CD14-positive monocyte (primary cell): ENCODE results near the gene SHQ1. TPM values are rescaled to one million over a fixed set of nuclear protein-coding genes. Genes with fewer than 3 reads are reported as not detected.

Experiments used
- DNase-seq, 3 donors: peaks; one replicate each; pipeline ENCODE4 v3.0.0-alpha.2; 2011 to 2022
- H2AFZ ChIP-seq: 2 replicates; pipeline ENCODE4 v1.6.0; 2012; ENCODE audit warnings: mild to moderate bottlenecking, low read depth, low read length, inconsistent platforms; ENCODE audit not compliant: insufficient read depth, poor library complexity, severe bottlenecking
- H3K27ac ChIP-seq, 2 donors: 1 replicate in 1 of 2; 2 replicates in 1 of 2; pipeline ENCODE4 v1.5.1; 2012 to 2013; ENCODE audit warnings: low read length in 2 of 2, control low read depth in 1 of 2, inconsistent platforms in 1 of 2, low read depth in 1 of 2, mild to moderate bottlenecking in 1 of 2
- H3K27me3 ChIP-seq, 2 donors: one replicate each; pipeline versions ENCODE4 v1.6.0 to v1.6.1; 2011 to 2013; ENCODE audit warnings: low read length in 2 of 2; ENCODE audit not compliant: control insufficient read depth in 2 of 2, insufficient read depth in 2 of 2
- H3K36me3 ChIP-seq, 2 donors: replicated peaks in 1 of 2; 1 replicate in 1 of 2; 2 replicates in 1 of 2; pipeline versions ENCODE4 v1.5.1 to v1.6.1; 2012 to 2013; ENCODE audit warnings: low read length in 2 of 2, control low read depth in 1 of 2, inconsistent platforms in 1 of 2, mild to moderate bottlenecking in 1 of 2; ENCODE audit not compliant: insufficient read depth in 2 of 2, control insufficient read depth in 1 of 2
- H3K4me1 ChIP-seq, 2 donors: 1 replicate in 1 of 2; 2 replicates in 1 of 2; pipeline versions ENCODE4 v1.5.1 to v1.6.1; 2012 to 2013; ENCODE audit warnings: low read length in 2 of 2, control low read depth in 1 of 2, inconsistent platforms in 1 of 2, mild to moderate bottlenecking in 1 of 2, moderate library complexity in 1 of 2; ENCODE audit not compliant: insufficient read depth in 2 of 2, control insufficient read depth in 1 of 2
- H3K4me2 ChIP-seq: replicated peaks from 2 replicates; pipeline ENCODE3; 2012; ENCODE audit warnings: low read length, moderate library complexity, mild to moderate bottlenecking; ENCODE audit not compliant: poor library complexity, severe bottlenecking; ENCODE audit errors: extremely low read depth
- H3K4me3 ChIP-seq, 3 experiments: fragments of 200-600 bp in 1 of 3; sonication (generic) in 1 of 3; replicated peaks in 1 of 3; 1 replicate in 2 of 3; 2 replicates in 1 of 3; pipeline ENCODE4 v1.5.1; 2011 to 2013; ENCODE audit warnings: low read length in 3 of 3, mild to moderate bottlenecking in 3 of 3, control low read depth in 2 of 3, low read depth in 2 of 3, inconsistent platforms in 1 of 3, moderate library complexity in 1 of 3
- H3K79me2 ChIP-seq: 2 replicates; pipeline ENCODE4 v1.6.0; 2012; ENCODE audit warnings: mild to moderate bottlenecking, control low read depth, inconsistent platforms, low read length, moderate library complexity; ENCODE audit not compliant: insufficient read depth
- H3K9ac ChIP-seq: 2 replicates; pipeline ENCODE4 v1.6.0; 2017; ENCODE audit warnings: low read length, mild to moderate bottlenecking; ENCODE audit not compliant: insufficient read depth, poor library complexity, severe bottlenecking
- H3K9me3 ChIP-seq, 2 donors: replicated peaks in 1 of 2; 1 replicate in 1 of 2; 2 replicates in 1 of 2; pipeline versions ENCODE4 v1.5.1 to v1.6.1; 2012 to 2013; ENCODE audit warnings: low read length in 2 of 2, control low read depth in 1 of 2; ENCODE audit not compliant: control insufficient read depth in 1 of 2, insufficient read depth in 1 of 2
- H4K20me1 ChIP-seq: 2 replicates; pipeline ENCODE4 v1.6.0; 2012; ENCODE audit warnings: mild to moderate bottlenecking, low read length, control low read depth, moderate library complexity; ENCODE audit not compliant: insufficient read depth
- H3K27ac Mint-ChIP-seq, 7 donors: one replicate each; pipeline ENCODE4 v1.8.0; 2020; ENCODE audit warnings: mild to moderate bottlenecking in 7 of 7, mixed read lengths in 7 of 7, moderate library complexity in 6 of 7, inconsistent platforms in 2 of 7
- H3K27me3 Mint-ChIP-seq, 3 donors: one replicate each; pipeline ENCODE4 v1.8.0; 2021 to 2022; ENCODE audit warnings: low read depth in 3 of 3, mild to moderate bottlenecking in 3 of 3, mixed read lengths in 3 of 3, moderate library complexity in 3 of 3, inconsistent platforms in 1 of 3
- H3K36me3 Mint-ChIP-seq, 2 donors: one replicate each; pipeline ENCODE4 v1.8.0; 2020; ENCODE audit warnings: mixed read lengths in 2 of 2, inconsistent platforms in 1 of 2, mild to moderate bottlenecking in 1 of 2
- H3K4me1 Mint-ChIP-seq: one replicate; pipeline ENCODE4 v1.8.0; 2020; ENCODE audit warnings: mild to moderate bottlenecking, mixed read lengths
- H3K4me3 Mint-ChIP-seq, 2 donors: one replicate each; pipeline ENCODE4 v1.8.0; 2020; ENCODE audit warnings: mild to moderate bottlenecking in 2 of 2, mixed read lengths in 2 of 2, moderate library complexity in 1 of 2
- H3K9me3 Mint-ChIP-seq, 7 donors: one replicate each; pipeline ENCODE4 v1.8.0; 2020 to 2022; ENCODE audit warnings: mixed read lengths in 7 of 7, mild to moderate bottlenecking in 6 of 7, moderate library complexity in 6 of 7, inconsistent platforms in 2 of 7
- WGBS: methylation state at CpG from one replicate; pipeline ENCODE4 v1.1.5; 2013; ENCODE audit warnings: missing lambda C conversion rate; ENCODE audit not compliant: insufficient coverage; 5-methylcytosine and 5-hydroxymethylcytosine counted together
- intact Hi-C, 2 donors: fragments of 100-400 bp; cut with micrococcal nuclease; formaldehyde crosslinking; loops; one replicate each; pipeline versions ENCODE4 v1.15.0 to v1.15.1; 2023
- polyA plus RNA-seq, 3 donors: library from polyadenylated mRNA; depleted of rRNA in 1 of 3; unstranded in 2 of 3; stranded (reverse) in 1 of 3; fragments of 300-500 nt in 2 of 3; fragments of >200 nt in 1 of 3; fragmentation: Illumina TruSeq in 2 of 3; gene quantifications; 1 replicate in 2 of 3; 2 replicates in 1 of 3; pipeline ENCODE4 v1.2.3, GENCODE V29; 2012 to 2021
- TF ChIP-seq, protein P1 (sequence below): fragments of 200-600 bp; IDR thresholded peaks from one replicate; pipeline ENCODE4 v1.8.0; 2022; ENCODE audit warnings: antibody characterized with exemption, mild to moderate bottlenecking

Gene SHQ1
- polyA plus RNA-seq, 3 donors, result 3.5 to 31.6 (median 8.2) TPM

GRCh38 chr3:72728958-72729467 lies 119.2 kb downstream of the SHQ1 start:
- Histone ChIP-seq H3K4me2 (no peak overlapping the region), H3K9ac (no peak overlapping the region)

DNA sequence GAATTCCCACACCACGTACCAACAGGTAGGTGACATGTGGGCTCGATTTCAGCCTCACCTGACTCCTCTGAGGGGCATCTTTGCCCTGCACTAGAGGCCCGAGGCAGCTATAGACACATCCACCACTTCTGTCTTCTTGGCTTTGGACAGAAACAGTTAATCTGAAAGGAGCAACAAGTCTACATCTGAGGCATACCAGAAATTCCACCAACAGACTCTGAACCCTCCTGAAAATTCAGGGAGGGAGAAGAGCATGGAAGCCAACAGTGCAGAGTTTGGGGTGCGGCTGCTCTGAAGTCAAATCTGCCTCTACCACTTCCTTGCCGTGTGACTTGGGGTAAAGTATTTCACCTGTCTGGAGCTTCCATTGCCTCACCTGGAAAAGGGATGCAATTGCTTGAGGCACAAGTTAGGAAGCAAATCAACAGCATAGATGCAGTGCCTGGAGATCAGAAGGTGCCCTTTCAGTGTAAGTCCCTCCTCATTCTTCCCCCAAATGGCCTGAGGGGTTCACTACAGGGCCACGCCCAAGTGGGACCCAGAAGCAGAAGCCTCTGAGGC lies 119.8 kb downstream of the SHQ1 start:
- H2AFZ ChIP-seq, result no peak overlapping the region
- TF ChIP-seq, protein P1, sequence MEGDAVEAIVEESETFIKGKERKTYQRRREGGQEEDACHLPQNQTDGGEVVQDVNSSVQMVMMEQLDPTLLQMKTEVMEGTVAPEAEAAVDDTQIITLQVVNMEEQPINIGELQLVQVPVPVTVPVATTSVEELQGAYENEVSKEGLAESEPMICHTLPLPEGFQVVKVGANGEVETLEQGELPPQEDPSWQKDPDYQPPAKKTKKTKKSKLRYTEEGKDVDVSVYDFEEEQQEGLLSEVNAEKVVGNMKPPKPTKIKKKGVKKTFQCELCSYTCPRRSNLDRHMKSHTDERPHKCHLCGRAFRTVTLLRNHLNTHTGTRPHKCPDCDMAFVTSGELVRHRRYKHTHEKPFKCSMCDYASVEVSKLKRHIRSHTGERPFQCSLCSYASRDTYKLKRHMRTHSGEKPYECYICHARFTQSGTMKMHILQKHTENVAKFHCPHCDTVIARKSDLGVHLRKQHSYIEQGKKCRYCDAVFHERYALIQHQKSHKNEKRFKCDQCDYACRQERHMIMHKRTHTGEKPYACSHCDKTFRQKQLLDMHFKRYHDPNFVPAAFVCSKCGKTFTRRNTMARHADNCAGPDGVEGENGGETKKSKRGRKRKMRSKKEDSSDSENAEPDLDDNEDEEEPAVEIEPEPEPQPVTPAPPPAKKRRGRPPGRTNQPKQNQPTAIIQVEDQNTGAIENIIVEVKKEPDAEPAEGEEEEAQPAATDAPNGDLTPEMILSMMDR, result no peak
- no peaks in the 10 kb centered on the region for H3K79me2 ChIP-seq
- intact Hi-C loops, result no loop called here
- H3K27ac ChIP-seq, result no peak overlapping the region
- no peak overlapping the region for H3K4me3 Mint-ChIP-seq
- peaks cover 4% of the 10 kb centered on the region for H3K4me1 Mint-ChIP-seq
- no peak overlapping the region for H3K4me2 ChIP-seq
- DNase-seq, result no peak
- no peaks in the 10 kb centered on the region for H4K20me1 ChIP-seq
- H3K9ac ChIP-seq, result no peak overlapping the region
- H3K36me3 Mint-ChIP-seq, result peaks cover 0 to 4% of the 10 kb centered on the region in 2 donors
- no peak overlapping the region for H3K4me3 ChIP-seq
- peaks cover 5 to 15% of the 10 kb centered on the region in 2 donors for H3K9me3 ChIP-seq
- 80% methylated on average over 5 of the region's 6 CpGs for WGBS
- peak overlapping the region in 1 of 7 donors; percentile 57 for H3K27ac Mint-ChIP-seq
- peaks cover 6 to 17% (median 15%) of the 10 kb centered on the region in 7 donors for H3K9me3 Mint-ChIP-seq
- H3K27me3 ChIP-seq, result no peaks in the 10 kb centered on the region
- no peaks in the 10 kb centered on the region for H3K36me3 ChIP-seq
- H3K27me3 Mint-ChIP-seq, result peaks cover 2 to 12% (median 4%) of the 10 kb centered on the region in 3 donors
- H3K4me1 ChIP-seq, result no peaks in the 10 kb centered on the region

More at GRCh38 chr3:72728958-72729467, 119.2 kb downstream of the SHQ1 start:
- H3K4me1 Mint-ChIP-seq, result peaks cover 4% of the 10 kb centered on the region
- Histone ChIP-seq H3K27ac (no peak overlapping the region), H3K36me3 (no peaks in the 10 kb centered on the region), H4K20me1 (no peaks in the 10 kb centered on the region), H3K79me2 (no peaks in the 10 kb centered on the region), H2AFZ (no peak overlapping the region), H3K9me3 (peaks cover 11 to 21% of the 10 kb centered on the region in 2 donors), H3K27me3 (no peaks in the 10 kb centered on the region), H3K4me3 (no peak overlapping the region), H3K4me1 (no peaks in the 10 kb centered on the region)
- no peak overlapping the region for H3K27ac Mint-ChIP-seq
- 96% methylated on average over 14 of the region's 16 CpGs for WGBS
- peaks cover 0 to 4% of the 10 kb centered on the region in 2 donors for H3K36me3 Mint-ChIP-seq
- no peak overlapping the region for H3K4me3 Mint-ChIP-seq
- intact Hi-C loops, result no loop called here
- H3K27me3 Mint-ChIP-seq, result peaks cover 2 to 12% (median 4%) of the 10 kb centered on the region in 3 donors
- TF ChIP-seq, protein P1, result no peak
- H3K9me3 Mint-ChIP-seq, result peaks cover 6 to 23% (median 17%) of the 10 kb centered on the region in 7 donors
- no peak for DNase-seq
